T-helper 1 cell (primary cell): Measurements from ENCODE around the gene KRTAP2-3.
"Not testable (repeated sequence)": the region's sequence is repeated elsewhere in the genome, so short reads cannot be mapped to it uniquely, and the experiment has no call there.

Experiments used
- DNase-seq, 5 donors: peaks; one replicate each; pipeline ENCODE4 v3.0.0-alpha.2; 2012 to 2020
- total RNA-seq, 4 donors: gene quantifications; one replicate each; lab custom pipeline; 2026; lab: John Stamatoyannopoulos, UW

KRTAP2-3 gene, protein sequence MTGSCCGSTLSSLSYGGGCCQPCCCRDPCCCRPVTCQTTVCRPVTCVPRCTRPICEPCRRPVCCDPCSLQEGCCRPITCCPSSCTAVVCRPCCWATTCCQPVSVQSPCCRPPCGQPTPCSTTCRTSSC
- total RNA-seq: 0 reads per million in 4 donors

DNA sequence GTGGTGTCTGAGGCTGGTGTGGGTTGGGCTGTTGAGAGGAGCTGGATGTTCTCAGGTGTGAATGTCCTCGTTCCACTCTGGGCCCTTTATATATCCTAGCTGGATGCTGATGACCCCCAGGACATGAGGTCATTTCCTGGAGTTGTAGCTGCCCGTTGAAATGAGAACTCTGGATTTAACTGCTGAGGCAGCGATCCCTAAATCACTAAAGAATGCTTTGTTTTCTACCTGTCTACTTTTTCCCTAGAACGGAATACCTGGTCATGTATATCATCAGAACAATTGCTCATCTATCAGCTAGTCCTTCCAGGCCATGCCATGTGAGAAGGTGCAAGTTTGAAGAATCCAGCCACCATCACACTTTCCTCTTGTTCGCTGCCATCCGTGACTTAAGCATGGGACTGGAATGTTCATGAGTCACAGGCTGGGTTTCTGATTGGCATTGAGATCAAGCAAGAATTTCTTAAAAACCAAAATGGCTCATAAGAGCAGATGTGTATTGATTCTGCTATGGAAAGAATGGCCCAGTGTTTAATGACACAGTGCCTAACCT is at the start of gene KRTAP2-3:
KRTAP2-3 (minus strand) TSS at position 63 of the 553 bp plus-strand sequence. CDS start 64 bp downstream, outside the sequence.
- DNase-seq: no peak

- DNase-seq: not testable (repeated sequence)
Measured at GRCh38 chr17:41108728-41109386, 48.9 kb upstream of the KRTAP2-3 start.

DNA sequence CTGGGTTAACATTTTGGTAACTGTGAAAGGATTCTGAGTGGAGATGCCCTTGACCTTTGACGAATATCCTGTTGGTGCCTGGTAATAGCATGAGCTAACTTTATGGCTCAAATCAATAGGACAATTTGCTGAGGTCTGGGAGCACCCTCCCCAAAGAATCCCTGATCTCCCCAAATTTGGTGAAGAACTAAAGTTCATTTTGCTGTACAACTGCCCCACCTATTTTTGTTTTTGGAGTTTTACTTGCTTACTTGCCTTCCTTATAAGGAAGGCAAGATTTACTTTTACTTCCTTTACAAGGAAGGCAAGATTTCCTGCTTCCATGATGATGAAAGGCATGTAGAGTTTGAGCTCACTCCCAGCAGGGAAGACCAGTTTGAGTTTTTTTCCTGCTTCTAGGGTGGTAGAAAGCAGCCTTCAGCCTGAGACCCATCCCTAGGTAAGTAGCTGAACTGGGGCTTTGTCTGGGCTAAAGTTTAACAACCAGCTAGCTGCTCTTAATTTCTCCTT is 48.1 kb upstream of the KRTAP2-3 start:
- no peak for DNase-seq

- not testable (repeated sequence) for DNase-seq
Measured at GRCh38 chr17:41105347-41105746, 45.4 kb upstream of the KRTAP2-3 start, which contains the start of gene KRTAP4-9. Gene KRTAP4-9, plus strand, starts transcription at chr17:41105389. Its CDS starts 0 bp downstream, at chr17:41105389.

- not testable (repeated sequence) for DNase-seq
Measured at GRCh38 chr17:41104386-41105038, 44.6 kb upstream of the KRTAP2-3 start.

GRCh38 chr17:41103896-41104295 is 44.0 kb upstream of the KRTAP2-3 start:
- DNase-seq: no peak

- DNase-seq: no peak
Measured at GRCh38 chr17:41101586-41102259, 41.8 kb upstream of the KRTAP2-3 start, which contains the start of gene KRTAP4-16. Gene KRTAP4-16, minus strand, starts transcription at chr17:41102209. Its CDS starts 0 bp downstream, at chr17:41102209.

- DNase-seq: not testable (repeated sequence)
Measured at GRCh38 chr17:41099682-41100480, 40.0 kb upstream of the KRTAP2-3 start.

DNA sequence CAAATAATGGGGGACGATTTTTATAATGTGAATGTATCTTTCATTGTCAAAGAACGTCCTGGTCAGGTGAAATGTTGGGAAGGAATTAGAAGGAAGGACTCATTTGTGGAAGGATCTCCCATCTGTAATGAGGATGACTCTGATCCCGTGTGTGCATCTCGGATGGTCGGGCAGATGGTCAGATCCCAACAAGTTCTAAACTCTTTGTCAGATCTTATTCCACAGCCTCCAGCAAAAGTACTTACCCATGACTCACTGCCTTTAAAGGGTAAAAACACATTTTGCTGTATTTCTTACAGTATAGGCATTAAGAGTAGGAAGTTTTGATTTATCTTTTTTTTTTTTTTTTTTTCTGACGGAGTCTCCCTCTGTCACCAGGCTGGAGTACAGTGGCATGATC is 38.6 kb upstream of the KRTAP2-3 start:
- DNase-seq: no peak

DNA sequence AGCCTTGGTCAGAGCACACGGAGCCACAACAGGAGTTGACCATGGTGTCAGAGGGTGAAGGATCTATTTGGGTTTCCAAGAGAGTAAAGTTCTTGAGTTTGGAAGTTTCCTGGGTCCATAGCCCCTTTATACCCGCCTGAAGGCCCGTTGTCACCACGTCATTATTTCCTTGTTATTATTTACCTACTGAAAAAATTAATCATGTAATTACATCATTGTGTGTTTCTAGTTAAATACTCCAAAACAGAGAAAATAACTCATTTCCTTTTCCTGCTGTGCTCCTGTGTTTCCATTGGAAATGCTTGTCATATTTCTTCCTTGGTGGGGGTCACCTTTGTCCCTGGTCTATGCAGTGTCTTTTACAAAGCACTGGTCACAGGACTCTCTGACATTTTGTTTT is 38.1 kb upstream of the KRTAP2-3 start, which contains the start of gene KRTAP4-8:
KRTAP4-8 (minus strand) TSS at position 101 of the 400 bp plus-strand sequence; CDS start at position 43, 58 bp downstream.
- no peak for DNase-seq

- DNase-seq: no peak
Measured at GRCh38 chr17:41096055-41096454, 36.1 kb upstream of the KRTAP2-3 start.

GRCh38 chr17:41088760-41089352 is 28.9 kb upstream of the KRTAP2-3 start:
- not testable (repeated sequence) for DNase-seq

- not testable (repeated sequence) for DNase-seq
Measured at GRCh38 chr17:41084100-41084856, 24.4 kb upstream of the KRTAP2-3 start, which contains the start of gene KRTAP4-7. Gene KRTAP4-7, plus strand, starts transcription at chr17:41084150. Its CDS starts 57 bp downstream, at chr17:41084207.

GRCh38 chr17:41083427-41083826 is 23.5 kb upstream of the KRTAP2-3 start:
- not testable (repeated sequence) for DNase-seq

- DNase-seq: no peak
Measured at GRCh38 chr17:41082626-41083025, 22.7 kb upstream of the KRTAP2-3 start.

DNA sequence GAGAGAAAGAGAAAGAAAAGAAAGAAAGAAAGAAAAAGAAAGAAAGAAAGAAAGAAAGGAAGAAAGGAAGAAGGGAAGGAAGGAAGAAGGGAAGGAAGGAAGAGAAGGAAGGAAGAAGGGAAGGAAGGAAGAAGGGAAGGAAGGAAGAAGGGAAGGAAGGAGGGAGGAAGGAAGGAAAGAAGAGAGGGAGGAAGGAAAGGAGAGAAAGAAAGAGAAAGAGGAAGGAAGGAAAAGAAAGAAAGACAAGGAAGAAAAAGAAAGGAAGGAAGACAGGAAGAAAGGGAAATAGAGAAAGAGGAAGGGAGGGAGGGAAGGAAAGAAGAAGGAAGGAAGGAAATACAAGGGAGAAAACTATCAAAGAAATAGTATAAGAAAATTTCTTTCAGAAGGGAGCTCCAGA is 16.9 kb upstream of the KRTAP2-3 start:
- DNase-seq: no peak

- no peak for DNase-seq
Measured at GRCh38 chr17:41073676-41074075, 13.8 kb upstream of the KRTAP2-3 start.

DNA sequence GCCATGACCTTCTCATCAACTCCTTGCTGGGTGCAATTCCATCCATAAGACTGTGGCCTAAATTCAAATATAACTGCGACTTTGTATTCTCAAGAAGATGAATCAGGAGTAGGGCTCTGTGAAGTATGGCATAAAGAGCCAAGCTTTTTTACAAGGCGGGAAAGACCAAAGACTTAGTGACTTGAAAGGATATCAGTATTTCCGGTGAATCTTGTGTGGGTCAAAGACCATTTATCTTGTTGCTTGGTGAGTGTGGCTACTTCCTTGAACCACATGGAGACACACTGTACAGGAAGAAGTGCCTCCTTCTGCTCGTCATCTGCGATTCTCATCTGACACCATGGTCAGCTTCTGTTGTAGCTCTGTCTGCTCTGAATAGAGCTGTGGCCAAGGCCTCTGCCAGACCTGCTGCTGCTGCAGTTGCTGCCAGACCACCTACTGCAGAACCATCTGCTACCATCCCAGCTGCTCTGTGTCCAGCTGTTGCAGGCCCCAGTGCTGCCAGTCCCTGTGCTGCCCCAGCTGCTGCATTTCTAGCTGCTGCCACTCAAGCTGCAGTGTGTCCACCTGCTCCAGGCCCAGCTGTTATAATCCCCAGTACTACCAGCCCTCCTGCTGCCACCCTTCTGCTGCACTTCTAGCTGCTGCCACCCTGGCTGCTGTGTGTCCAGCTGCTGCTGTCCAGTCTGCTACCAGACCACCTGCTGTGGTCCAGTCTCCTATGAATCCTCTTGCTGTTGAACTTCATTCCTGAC is 11.9 kb upstream of the KRTAP2-3 start:
- no peak for DNase-seq

DNA sequence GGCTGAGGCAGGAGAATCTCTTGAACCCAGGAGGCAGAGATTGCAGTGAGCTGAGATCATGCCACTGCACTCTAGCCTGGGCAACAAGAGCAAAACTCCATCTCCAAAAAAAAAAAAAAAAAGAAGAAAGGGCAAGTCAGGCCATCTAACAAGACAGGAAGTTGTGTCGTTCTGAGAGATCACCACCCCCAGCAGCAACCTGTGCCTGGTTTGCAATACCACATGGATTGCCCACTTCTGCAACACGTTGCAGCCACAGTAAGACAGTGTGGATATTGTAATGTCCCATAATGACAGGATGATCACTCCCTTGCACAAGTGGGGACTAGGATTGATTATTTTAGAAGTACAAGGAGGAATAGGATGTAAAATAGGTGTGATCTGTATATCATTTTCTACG is 9.1 kb upstream of the KRTAP2-3 start:
- no peak for DNase-seq
